ENCODE data around the gene SUCLA2.

- no peak for TF ChIP-seq CTCF (conservative IDR thresholded peaks at IDR 0.05; ENCODE audit: low read length)
- no peak for TF ChIP-seq EZH2phosphoT487 (IDR thresholded peaks at IDR 0.05; ENCODE audit: borderline replicate concordance)
Measured at GRCh38 chr13:48042894-48043293, 41.8 kb upstream of the SUCLA2 start.

Data from Loucy (cell line).